HTERT RPE-1 (cell line): ENCODE results near the gene ETS2.

Experiments used
- in situ Hi-C: fragments of 300-500 bp; cut with MboI; formaldehyde crosslinking; loops from 4 replicates; pipeline ENCODE4 v1.14.3; 2020; ENCODE audit warnings: low sequenced_read_pairs

ETS2 gene

DNA sequence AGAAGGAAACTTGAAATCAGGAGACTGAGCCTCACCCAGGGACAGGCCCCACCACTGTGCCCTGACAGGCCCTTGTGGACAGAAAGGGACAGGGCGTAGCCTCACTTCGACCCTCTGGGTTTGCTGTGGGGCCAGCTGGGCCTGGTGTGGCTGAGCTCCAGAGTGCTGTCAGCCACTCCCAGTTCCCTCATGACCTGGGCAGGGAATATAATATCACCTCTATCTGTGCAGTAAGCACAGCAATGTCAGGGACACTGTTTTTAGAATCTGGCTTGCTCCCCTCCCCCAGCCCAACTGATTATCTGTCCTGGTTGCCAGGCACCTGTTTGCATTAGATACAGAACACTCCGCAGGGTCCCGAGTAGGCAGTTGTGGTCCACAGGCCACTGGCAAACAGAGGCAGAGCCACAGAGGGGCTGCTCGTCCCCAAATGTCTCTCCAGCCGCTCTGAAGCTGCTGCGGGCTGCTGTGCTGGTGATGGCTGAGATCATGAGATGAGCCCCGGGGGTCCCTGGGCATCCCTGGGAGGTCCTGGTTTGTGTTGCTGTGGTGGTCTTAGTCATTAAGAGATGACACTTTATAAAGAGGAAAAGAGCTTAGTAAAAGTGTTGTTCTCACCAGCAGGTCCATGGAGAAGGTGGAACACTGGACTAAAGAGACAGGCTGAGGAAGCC lies 51.6 kb downstream of the ETS2 start:
- in situ Hi-C loops: no loop called here

DNA sequence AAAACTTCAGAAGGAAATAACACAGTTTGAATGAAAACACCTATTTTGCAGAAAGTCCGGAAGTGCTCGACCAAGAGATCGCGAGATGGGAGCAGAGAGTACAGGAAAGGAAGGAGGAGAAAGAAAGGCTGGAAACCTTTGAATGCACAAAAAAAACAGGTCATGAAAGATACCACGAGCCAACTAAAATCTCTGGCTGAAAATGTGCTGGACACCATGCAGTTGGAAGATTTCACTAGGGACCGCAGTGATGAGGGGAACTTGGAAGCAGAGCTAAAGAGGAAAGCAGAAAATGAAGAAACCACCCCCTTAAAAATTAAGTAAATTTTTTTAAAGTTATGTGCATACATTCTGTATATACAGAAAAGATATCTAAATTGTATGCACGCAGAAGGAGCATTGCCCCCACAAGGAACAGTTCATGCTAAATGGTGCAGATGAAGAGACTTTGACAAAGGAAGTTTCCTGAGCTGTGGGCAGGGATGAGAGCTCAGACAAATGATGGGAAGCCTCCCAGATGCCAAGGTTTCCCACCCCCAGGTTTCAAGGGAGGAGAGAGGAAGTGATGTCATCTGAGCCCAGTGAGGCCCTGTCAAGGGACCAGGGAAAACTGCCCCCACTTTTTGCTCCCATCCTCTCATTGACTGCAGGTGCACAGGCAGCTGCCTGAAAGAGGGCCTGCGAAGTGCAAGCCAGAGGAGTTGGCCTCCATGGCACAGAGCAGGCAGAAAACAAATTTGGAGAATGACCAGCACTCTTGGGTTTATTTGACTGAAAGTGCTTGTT lies 52.5 kb downstream of the ETS2 start:
- in situ Hi-C loops: no loop called here

DNA sequence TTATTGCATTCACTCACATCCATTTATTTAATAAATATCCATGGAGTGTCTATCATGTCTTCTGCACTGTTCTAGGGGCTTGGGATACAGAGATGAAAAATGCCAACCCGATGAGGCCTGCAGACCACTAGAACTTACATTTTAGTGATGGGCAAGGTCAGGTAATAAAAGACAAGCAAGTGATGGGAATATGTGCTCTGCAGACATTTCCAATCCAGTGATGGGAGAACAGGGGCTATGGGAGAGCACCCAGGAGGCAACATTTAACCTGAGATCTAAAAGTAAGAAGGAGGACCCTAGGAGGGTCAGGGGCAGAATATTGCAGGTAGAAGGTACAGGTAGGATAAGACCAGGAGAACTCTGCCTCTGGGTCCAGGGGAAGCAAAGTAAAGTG lies 53.1 kb downstream of the ETS2 start:
- in situ Hi-C loops: no loop called here

DNA sequence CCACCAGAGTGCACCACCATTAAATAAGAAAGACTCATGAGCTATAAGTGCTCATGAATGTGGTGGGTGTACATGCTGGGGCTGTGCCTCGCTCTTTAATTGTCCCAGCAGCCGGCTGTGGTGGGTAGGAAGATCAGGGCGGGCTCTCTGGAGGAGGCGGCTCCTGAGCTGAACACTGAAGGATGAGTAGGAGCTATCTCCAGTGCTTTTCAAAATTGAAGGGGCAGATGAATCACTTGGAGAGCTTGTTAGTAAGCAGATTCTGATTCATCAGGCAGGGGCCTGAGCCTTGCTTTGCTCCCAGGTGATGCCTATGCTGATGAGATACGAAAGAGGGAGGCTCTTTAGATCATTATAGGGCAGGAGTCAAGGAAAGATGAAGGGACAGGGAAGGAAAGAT lies 54.1 kb downstream of the ETS2 start:
- in situ Hi-C loops: no loop called here

DNA sequence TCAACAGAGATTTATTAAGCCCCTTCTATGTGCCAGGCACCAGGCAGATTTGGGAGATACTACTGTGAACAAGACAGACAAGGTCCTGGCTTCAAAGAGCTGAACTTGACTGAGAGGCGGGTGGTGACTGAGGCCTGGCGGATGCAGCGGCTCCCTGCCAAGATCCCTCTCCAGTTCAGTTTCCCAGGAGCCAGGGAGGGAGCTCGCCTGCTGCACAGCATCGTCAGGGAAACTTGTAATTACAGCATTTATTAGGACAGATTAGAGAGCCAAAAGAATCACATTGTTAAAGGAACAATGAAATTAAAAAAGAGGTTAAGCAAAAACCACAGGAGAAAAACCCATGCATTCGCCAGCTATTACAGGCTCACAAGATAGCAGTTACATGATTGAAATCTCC lies 55.3 kb downstream of the ETS2 start:
- in situ Hi-C loops: no loop called here

DNA sequence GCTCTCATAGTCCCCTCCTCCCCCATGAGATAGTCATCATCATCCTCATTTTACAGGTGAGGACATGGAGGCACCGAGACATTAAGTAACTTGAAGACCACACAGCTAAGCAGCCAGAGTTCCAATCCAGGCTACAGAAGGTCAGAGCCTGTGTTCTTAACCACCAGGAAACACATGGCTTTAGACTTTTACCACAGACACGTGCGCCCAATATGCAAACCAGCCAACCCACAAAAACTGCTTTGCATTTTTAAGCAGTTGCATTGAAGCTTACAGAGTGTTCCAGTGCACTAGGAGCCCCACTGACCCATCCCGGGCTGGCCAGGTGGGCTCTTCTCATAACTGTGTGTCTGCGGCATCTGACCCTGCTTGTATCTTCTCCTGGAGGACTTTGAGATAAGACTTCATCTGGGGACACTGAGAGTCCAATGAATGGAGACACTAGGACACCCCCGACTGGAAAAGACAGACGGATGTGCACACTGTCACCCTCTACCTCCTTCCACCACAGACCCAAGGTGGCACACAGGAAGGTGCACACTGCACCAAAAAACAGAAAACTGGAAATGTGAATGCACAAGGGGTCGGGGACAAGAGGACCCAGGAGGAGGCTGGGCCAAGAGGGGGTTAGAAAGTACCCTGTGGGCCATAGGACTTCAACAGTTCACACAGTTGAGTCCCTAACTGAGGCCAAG lies 56.4 kb downstream of the ETS2 start:
- in situ Hi-C loops: no loop called here

DNA sequence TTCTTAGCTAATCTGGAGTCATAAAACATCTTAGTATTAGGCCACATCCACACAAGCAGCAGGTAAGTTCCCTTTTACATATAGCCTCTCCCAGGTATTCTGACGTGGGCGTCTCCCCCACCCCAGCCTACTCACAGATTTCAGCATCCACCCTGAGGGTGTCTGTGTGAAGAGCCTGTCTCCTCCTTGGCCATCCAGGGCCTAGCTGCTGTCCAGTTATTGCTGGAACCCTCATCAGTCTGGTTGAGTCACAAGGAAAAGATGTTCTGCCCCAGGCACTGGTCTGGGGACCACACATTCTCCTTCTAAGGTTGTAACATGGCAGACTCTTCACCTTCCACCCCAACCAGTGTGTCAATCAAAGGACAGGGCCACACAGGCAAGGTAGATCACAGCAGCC lies 57.6 kb downstream of the ETS2 start:
- in situ Hi-C loops: no loop called here

DNA sequence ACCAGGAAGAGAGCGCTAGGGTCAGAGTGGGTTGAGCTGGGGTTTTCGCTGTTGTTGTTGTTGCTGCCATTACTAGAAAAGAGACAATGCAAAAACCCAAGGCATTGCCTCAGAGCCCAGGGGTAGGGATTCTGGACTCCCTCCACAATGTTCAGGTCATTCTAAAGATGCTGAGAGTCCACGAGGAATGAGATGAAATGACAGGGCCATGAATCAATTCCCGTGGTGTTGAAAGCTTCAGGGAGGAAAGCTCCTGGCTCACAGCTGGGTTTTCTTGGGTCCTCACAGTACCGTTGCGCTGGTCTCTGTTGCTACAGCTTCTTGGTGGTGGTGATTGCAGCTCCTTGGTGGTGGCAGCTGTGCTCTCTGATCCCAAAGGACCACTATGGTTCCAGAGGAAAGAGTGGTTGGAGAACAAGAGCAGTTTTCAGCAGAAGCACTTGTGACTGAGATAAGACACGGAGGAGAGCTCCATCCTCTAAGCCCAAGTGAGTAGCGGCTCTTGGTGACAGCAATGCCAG lies 58.2 kb downstream of the ETS2 start:
- in situ Hi-C loops: no loop called here

DNA sequence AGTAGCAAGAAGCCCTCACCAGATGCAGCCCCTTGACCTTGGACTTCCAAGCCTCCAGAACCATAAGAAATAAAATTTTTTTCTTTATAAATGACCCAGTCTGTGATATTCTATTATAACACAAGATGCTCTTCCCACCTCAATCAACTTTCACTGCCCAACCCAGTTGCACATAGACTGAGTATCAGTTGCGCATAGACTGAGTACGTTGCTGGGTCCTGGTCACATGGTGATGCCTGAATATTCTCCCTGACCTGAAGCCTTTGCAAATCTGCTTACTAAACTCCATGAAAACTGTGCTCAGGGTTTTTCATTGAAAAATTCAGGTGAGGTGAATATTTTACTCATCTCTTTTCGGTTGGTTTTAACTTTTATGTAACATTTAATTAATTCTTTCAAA lies 59.2 kb downstream of the ETS2 start:
- in situ Hi-C loops: no loop called here

DNA sequence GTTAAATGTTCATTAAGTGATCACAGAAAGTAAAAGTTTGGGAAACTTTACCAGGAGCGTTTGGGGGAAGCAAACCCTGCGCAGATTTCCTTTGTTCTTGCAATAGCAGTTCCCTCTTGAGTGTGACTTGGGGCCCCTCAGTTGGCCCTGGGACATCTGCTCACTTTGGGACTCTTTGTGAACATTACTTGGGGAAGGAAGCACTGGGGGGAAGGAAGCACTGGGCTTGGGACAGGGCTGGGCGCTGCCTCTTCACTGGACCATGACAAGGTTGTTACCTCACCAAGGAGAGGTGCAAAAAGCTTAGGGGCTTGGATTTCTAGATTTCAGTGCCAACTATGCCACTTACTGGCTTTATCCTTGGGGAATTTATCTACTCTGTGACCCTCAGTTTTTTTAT lies 63.5 kb downstream of the ETS2 start:
- in situ Hi-C loops: no loop called here

DNA sequence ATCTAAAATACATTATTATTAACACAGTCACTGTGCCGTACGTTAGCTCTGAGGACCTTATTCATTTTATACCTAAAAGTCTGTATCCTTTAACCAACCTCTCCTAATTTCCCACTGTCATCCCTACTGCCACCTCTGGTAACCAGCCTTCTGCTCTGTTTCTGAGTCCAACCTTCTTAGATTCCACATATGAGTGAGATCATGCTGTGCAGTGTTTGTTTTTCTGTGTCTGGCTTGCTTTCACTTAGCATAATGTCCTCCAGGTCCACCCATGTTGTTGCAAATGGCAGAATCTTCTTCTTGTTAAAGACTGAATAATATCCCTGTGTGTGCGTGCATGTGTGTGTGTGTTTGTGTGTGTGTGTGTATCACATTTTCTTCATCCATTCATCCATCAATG lies 64.2 kb downstream of the ETS2 start:
- in situ Hi-C loops: no loop called here
